Ramos (cell line): Measurements from ENCODE around the gene TEX35.

Experiments used
- in situ Hi-C: fragments of 300-500 bp; cut with MboI; formaldehyde crosslinking; loops from one replicate; pipeline ENCODE4 v1.14.3; 2022; ENCODE audit warnings: low sequenced_read_pairs; ENCODE audit not compliant: unreplicated experiment

TEX35 gene

GRCh38 chr1:178493301-178493741, 19.6 kb upstream of the TEX35 start:
- in situ Hi-C loops = no loop called here

DNA sequence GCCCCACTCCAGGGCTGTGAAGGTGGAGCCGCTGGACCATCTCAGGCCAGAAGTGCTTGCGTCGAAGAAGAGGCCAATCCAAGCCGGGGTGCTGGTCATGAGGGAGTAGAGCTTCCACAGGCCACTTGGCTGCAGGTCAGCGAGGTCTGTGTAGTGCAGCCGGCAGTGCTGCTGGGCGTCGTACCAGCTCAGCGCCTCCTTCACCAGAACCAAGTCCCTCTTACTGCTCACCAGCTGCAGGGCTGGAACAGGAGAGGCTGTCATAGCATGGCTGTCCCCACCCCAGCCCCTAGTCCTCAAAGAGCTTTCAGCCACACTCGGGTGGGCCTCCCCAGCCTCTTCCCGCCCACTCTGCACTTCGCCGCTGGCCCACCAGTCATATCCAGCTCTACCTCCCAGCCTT, 18.3 kb upstream of the TEX35 start:
- in situ Hi-C loops = no loop called here

DNA sequence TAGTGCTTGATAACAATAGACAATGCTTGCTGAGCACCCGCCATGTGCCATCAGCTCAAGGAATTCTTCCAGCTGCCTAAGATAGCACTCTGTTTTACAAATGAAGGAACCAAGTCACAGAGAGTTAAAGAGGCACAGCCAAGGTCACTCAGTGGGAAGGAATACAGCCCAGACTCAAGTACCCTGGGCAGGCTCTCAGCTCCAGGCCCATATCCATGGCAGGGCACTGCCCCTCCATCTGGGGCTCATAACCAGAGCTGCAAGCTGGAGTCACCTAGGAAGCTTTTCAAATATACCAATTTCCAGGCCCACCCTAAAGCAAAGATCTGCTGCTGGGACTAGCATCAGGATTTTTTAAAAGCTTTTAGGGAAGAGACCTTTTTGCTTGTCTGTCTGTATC, 17.8 kb upstream of the TEX35 start:
- in situ Hi-C loops = no loop called here

DNA sequence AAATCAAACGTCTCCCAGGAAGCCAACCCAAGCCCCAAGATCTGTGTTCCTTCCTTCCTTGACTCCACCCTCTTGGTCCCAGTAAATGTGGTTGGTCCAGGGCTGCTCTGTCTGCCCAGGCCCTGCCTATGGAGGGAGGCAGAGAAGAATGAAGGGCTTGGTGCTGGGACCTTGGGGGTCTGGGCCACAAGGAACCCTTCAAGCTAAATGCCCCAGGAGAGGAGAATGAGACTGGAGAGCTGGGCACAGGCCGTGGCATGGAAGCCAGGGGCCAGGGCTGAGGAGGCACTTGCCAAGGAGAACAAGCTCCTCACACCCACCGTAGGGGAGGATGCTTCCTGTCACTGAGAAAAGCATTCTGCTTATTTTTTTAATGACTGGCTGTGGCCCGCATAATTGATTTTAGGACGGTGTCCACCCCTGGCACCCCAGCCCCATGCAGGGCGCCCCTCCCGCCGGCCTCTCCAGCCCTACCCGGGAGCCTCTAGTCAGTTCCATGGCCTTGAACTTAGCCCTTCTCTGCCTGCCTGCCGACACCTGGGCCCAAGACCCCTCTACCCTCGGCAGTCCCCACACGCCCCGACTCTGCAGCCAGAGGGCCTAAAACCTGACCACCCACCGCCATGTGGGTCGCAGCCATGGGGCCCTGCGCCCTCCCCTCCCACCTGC, 17.0 kb upstream of the TEX35 start:
- in situ Hi-C loops = no loop called here

DNA sequence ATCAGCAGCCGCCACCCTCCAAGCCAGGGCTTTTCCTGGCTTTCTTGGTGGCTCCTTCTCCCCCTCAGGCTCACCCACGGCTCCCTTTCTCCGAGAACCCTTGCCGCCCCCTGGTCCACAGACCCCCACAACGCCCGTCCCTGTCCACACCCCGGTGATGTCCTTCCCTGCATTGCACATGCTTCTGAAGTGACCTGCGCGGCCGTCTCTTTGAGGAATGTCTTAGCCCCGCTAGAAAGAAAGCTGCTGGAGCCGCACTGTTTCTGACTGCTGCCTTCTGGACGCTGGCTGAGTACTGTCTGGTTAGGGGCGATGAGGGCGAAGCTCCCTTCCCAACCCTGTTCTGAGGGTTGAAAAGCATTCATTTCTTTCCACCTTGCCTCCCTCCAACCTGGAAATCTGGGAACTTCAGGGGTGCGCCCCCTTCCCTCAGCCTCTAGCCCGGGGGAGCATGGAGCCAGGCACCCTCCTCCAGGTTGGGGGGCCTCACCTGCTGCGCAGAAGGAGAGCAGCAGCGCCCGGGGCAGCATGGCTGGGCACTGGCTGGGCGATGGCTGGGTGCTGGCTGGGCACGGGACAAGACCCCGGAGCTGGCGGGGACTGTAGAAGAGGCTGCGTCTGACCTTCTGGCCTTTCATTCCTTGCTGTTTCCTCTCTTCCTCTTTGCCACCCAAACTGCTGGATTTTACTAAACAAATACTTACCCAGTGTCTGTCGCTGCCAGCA, 16.3 kb upstream of the TEX35 start, which contains the start of gene CLEC20A:
Gene CLEC20A (minus strand): TSS at position 555 of the 726 bp plus-strand sequence. CDS start 25 bp downstream, at position 530.
- in situ Hi-C loops = no loop called here

DNA sequence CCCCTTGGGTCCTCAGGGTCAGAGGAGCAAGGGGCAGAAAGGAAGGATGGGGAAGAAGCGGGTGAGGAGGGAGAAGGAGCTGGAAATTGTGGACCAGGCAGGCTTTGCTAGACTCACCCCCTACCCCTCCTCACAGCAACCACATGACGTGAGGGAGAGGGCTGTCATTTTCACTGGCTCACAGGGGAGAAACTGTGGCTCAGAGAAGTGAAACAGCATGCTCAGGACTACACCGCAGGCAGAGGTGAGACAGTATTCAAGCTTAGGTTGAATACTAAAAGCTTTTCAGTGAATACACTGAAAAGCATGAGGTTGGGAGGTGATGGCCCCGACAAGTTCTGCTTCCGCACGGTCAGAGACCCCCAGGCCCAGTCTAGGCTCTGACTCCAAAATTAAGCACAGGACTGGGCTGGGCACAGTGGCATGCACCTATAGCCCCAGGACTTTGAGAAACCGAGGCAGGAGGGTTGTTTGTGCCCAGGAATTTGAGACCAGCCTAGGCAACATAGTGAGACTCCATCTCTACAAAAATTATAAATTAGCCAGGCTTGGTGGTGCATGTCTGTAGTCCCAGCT, 14.9 kb upstream of the TEX35 start:
- in situ Hi-C loops = no loop called here

GRCh38 chr1:178498896-178499675, 13.8 kb upstream of the TEX35 start:
- in situ Hi-C loops = no loop called here

DNA sequence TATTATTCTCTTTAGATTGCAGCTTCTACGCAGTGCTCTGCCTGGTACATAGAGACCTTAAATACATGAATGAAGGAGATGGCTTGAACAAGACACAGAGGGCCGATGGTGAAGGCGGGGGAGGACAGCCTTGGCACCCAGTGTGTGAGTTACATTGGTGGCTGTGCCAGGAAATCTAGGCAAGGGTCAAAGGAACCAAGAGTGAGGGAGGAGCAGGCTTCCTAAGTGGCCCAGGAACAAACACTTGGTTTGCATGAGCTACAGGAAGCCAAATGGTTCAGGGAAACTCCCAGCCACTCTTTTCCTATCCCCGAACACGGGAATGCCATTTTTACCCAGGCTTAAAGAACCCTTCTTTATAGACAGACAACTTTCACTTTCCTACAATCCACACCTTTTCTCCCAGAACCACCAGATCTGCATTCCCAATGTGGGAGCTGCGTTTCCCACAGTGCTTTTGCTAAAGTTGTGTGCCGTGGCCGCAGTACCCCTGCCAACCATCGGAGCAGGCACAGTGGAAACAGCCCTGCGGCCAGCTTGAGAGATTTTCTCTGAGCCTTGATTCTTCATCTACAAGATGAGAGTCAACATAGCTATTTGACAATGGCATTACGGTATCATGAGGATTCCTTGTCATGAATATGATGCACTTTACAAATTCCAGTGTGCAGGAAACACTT, 12.7 kb upstream of the TEX35 start:
- in situ Hi-C loops = loop anchor here (10.0 to 25.0 kb wide), 2 partner anchors 195 to 1312 kb away; no protein-coding TSS in a partner anchor

DNA sequence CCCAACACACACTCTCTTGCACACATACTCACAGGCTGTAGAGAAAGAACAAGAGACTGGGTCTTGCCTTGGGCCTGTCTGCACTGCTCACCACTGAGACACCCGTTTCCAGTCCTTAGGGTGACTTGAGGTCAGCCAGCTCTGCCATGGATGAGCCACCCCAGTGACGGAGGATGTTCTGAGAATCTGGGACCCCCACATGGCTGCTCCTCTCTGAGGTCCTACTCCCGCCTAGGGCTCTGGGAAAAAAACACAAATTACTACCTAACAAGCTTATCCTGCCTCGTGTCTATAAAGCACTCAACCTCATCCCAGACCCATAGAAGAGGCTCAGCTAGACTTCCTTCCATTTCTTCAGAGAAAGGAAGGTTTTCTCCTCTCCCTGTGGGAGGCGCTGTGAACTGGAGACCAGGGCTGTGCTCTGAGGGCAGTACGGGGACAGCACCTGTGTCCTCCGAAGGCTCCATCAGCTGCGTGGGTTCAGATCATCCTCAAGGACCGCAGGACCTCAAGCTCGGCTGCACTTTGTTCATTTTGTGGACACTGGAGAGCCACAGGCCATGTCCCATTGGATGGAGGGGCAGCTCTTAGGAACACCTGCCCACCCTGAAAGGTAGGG, 11.9 kb upstream of the TEX35 start:
- in situ Hi-C loops = loop anchor here (10.0 to 25.0 kb wide), 2 partner anchors 196 to 1311 kb away; no protein-coding TSS in a partner anchor

GRCh38 chr1:178501705-178502329, 11.1 kb upstream of the TEX35 start:
- in situ Hi-C loops = loop anchor here (10.0 to 25.0 kb wide), 2 partner anchors 197 to 1310 kb away; no protein-coding TSS in a partner anchor

DNA sequence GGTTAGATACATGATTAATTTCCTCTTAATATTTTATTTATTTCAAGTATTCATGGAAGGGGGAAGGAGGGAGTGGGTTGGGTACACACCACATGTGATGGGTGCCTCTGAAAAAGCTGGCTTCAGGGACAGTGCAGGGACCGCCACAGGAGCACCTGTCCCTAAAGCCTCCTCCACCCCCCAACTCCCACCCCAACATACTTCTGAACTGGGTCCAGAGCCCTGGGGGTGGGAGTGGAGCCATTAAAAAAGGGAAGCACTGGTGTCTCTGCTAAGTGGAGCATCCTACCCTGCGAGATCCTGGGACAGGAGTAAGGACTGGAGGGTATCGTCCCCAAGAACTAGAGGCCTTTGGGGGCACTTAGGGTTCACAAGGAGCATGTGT, 10.6 kb upstream of the TEX35 start:
- in situ Hi-C loops = loop anchor here (10.0 to 25.0 kb wide), 2 partner anchors 198 to 1310 kb away; no protein-coding TSS in a partner anchor

DNA sequence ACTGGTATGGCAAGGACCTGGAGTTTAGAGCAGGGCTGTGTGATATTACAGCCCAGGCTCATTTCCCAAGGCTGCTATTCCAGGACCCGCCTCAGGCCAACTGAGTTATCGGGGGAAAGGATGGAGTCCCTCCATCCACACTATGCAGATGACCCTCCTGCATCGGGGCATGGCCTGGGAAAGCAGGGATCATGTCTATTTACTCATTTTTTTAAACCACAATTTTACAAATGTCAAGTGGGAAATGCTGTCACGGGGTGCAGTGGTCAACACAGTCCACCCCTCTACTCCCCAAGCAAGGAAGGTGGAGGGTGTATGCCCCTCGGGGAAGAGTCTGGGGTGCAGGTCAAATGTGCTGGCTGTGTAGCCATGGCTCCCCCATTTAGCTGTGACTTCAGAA, 10.1 kb upstream of the TEX35 start:
- in situ Hi-C loops = loop anchor here (10.0 to 25.0 kb wide), 2 partner anchors 198 to 1309 kb away; no protein-coding TSS in a partner anchor

GRCh38 chr1:178503316-178503715, 9.6 kb upstream of the TEX35 start:
- in situ Hi-C loops = loop anchor here (10.0 to 25.0 kb wide), 2 partner anchors 199 to 1309 kb away; no protein-coding TSS in a partner anchor

DNA sequence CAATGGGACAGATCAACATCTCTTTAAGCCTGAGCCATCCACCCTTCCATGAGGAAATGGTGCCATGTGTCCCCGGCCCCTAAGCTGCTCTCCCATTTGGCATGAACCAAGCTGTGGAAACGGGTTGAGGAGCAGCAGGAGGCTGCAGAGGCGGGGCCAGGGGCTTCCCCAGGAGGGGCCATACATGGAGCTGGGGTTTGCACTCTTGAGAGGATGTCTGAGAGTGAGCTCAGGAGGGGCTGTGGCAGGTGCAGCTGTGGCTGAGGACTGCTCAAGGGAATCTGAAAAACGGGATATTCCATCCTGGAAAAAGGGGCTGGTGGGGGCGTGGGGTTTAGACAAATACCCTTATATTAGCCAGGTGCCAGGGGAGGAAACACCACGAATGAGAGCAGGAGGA, 9.1 kb upstream of the TEX35 start:
- in situ Hi-C loops = loop anchor here (10.0 to 25.0 kb wide), 2 partner anchors 199 to 1308 kb away; no protein-coding TSS in a partner anchor

DNA sequence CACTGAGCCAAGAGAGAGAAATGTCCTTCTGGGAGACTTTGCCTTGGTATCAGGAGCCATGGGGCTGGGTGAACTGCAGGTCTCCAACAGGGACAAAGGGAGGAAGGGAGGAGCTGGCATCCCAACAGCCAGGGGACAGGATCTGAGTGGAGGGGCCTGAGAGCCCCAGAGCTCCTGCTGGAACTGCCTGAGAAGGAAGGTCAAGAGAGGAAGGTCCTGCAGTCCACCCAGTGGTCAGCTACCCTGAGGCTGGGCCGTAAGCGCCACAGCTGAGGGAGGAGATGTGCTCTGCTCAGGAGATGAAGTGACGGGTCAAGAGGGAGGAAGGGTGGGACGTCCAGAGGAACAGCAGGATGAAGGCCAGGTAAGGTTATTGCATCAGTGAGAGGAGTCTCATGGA, 8.6 kb upstream of the TEX35 start:
- in situ Hi-C loops = loop anchor here (10.0 to 25.0 kb wide), 2 partner anchors 199 to 1308 kb away; no protein-coding TSS in a partner anchor

DNA sequence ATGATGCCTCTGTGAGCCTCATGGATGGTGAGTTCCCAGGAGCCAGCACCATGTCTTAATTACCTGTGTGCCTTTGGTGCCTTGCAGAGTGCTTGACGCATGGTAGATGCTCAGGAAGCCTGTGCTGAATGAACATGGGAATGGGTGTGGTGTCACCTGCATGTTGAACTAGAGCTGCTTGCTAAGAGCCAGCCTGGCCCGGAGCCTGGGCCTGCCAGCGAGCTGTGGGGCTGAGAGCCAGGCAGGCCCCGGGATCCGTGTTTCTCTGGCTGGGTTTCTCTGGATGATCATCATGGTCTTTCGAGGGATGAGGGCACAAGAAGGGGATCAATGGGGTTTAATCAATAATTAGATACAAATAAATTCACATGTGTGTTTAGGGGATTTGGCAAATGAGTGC, 6.7 kb upstream of the TEX35 start:
- in situ Hi-C loops = loop anchor here (10.0 to 25.0 kb wide), 2 partner anchors 201 to 1306 kb away; no protein-coding TSS in a partner anchor

- in situ Hi-C loops = loop anchor here (10.0 to 25.0 kb wide), 2 partner anchors 202 to 1306 kb away; no protein-coding TSS in a partner anchor
Observed at GRCh38 chr1:178506669-178507068, 6.2 kb upstream of the TEX35 start.

DNA sequence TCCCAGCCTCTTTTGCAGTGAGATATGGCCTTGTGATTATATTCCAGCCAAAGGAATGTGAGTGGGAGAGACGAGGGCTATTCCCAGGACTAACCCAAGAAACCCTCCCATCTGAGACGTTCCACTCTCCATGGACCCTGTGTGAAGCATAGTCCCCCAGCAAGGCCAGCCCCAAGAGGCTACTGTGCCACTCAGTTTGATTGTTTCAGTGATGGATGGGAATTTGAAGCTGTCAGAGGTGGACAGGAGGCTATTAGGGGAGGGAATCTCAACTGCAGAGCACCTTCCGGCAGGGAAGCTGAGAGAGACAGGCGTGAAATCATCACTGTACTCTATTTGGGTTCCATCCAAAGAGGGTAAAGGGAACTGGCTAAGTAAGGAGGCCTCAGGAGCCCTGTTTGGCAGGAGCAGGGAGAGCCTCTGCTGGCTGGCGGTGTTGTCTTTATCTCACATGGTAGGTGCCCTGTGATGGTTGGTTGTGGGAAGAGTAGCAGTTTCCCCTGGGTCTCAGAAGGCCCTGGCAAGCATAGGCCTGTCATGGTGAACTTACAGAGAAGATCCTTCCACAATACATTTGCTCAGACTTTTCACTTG, 3.4 kb upstream of the TEX35 start:
- in situ Hi-C loops = loop anchor here (10.0 to 25.0 kb wide), 2 partner anchors 205 to 1303 kb away; no protein-coding TSS in a partner anchor
